Activated naive CD4-positive, alpha-beta T cell treated with anti-CD3 and anti-CD28 coated beads, Interleukin-2, amount 50 U/mL, for 16 hours (primary cell): Measurements from ENCODE around the gene OR6A2.
A peak's percentile ranks its signal among the peaks of the same experiment; 100 is the strongest.

Experiments used
- DNase-seq: peaks from one replicate; pipeline ENCODE4 v3.0.0-alpha.2; 2020

The OR6A2 gene

DNA sequence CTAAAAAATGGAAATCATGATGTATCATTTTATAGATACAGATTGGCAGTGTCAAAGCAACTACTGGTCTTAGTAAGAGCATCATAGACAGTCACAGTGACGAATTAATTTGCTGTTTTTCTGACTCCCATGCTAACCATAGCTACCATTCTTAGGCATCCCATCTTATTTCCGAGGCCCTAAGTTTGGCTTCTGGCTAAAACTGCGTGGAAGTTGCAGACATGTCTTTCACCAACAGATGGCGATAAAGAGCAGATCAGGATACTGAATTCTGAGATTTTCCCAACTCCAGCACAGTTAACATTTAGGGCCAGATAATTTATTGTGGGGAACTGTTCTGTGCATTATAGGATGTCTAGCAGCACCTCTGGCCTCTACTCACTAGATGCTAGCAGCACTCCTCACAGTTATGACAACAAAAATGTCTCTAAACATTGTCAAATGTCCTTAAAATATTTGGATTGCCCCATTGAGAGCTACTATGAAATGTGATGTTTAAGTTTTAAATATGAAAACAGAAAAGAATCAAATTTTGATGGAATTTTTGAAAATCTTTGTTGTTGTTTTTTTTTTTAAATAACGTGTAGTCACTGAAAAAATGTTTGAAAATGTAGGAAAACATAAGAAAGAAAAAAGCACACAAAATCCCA, 44.1 kb downstream of the OR6A2 start:
- peak; percentile 19 for DNase-seq

DNA sequence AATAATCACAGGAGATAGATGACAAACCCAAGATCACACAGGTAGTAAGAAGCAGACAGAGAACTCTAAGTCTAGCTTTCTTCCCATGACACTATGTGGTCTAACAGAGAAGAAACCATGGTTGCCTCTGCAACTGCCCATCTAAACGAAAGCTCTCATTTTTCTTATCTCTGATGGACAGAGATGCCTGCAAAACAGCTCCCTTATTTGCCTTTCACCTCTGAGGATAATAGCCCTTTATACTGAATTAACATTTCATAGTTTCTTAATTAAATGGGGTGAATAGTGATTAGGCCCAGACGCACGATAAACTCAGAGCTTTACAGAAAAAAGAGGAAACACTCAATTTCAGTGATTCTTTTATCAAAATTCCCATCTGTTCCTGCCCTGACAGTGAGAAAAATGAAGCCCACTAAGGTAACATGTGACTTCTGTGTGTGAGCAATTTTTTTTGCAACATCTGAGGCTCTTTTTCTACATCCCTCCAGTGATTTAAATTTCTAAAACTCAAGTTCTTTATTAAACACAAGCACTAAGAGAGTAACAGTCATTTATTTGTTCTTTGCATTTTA, 52.3 kb downstream of the OR6A2 start:
- no peak for DNase-seq

DNA sequence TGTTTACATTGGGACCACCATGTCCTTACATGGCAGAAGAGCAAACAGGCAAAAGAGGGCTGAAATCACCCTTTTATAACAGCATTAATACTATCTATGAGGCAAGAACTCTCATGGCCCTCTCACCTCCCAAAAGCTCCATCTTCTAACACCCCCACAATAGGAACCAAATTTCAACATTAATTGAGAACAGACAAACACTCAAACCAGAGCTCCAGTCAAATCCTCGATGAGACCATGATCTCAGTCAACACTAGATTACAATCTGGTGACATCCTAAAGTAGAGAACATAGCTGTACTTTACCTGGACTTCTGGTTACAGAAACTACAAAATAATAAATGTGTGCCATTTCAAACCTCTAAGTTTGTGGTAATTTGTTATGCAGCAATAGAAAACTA, 52.9 kb downstream of the OR6A2 start:
- no peak for DNase-seq

DNA sequence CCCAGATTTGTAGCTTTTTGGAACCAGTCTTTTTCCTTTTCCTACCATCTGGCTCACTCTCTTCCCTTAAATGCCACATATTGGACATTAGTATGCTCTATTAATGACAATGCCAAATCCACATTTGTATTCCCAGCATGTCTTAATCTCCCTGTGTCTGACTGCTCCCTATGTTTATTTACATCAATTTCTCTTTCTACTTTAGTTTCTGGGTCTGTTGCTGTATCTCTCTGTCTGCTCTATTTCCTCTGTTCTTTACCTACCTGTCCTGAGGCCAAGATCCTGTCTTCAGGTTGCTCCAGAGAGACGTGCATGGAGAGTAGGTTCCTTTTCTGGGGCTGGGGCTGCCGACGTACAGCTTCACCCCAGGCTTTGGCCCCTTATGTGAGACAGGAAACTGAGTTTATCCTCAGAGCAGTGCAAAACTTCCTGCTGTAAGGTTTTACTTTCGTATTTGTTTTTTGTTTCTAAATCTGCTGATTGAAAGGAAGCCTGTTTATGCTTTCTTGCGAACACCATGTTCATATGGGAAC, 53.3 kb downstream of the OR6A2 start:
- peak; percentile 30 for DNase-seq

DNA sequence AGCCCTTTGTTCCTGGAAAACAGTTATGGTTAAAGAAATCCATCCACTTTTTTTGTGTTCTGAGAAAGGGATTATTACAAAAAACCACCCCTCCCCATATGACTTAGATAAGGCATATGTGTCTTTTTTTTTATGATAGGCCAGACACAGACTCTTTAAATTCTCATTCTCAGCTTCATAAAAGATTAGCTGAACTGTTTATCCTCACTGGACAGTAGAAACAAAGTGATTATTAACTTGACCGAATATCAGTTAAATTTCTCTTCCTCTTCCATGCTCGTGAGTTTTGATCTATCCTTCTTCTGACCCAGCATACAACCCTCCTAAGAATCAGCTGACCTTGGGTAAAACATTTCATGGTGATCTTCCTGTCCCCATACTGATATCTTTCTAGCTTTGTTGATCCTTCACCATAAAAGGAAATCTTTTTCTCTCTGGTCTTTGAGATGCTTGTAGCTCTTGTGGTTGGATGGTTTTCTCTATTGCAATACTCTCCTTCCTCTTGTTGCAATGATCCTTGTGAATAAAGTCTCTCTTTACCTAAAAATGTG, 53.9 kb downstream of the OR6A2 start:
- DNase-seq, result no peak

DNA sequence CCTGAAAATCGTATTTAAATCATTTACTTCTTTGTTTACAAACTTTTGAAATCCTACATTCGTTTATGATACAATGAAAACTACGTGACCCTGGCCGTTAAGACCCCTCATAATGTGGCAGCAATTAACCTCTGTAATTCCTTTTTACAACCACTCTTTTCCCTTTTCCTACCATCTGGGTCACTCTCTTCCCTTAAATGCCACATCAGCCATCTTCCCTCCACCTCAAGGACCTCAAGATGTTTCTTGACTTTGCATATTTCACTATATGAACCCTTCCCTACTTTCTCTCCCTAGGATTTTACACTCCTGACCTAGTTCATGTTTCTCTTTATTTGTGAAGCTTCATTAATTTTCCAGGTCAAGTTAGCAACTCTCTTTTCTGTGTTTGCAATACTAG, 54.5 kb downstream of the OR6A2 start:
- no peak for DNase-seq

DNA sequence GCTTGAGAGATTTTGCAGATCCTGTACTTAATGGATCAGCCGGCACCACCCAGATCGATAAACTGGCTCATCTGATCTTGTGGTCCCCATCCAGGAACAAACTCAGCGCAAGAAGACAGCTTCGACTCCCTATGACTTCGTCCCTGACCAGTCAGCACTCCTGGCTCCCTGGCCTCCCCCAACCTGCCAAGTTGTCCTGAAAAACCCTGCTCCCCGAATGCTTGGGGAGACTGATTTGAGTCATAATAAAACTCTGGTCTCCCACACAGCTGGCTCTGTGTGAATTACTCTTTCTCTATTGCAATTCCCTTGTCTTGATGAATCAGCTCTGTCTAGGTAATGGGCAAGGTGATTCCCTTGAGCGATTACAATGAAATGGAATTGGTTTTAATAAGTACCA, 57.2 kb downstream of the OR6A2 start:
- DNase-seq, result no peak
